ENCODE data around the gene SLMAP. TPM values are rescaled to one million over a fixed set of nuclear protein-coding genes. Genes with fewer than 3 reads are reported as not detected.
A peak's percentile ranks its signal among the peaks of the same experiment; 100 is the strongest.

Gene SLMAP
- total RNA-seq, 1 donor from 2014 or later = 71.4 TPM

DNA sequence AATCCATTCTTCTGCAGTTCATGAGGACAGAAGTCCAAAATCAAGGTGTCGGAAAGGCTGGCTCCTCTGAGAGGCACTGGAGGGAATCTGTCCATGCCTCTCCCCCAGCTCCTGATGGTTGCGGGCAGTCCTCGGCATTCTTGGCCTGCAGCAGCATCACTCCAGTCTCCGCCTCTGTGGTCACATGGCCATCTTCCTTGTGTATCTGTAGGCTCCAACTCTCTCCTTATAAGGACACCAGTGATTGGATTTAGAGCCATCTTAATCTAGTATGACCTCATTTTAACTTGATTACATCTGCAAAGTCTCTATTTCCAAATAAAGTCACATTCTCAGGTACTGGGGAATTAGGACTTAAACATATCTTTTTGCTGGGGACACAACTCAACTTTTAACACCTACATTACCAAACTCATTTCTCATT lies 196.1 kb downstream of the SLMAP start:
- DNase-seq (ENCODE audit: low read depth) (peak; percentile 98), FAIRE-seq (peak; percentile 90)
- H3K4me3 ChIP-seq (ENCODE audit: insufficient read depth, low read depth, low read length) = no peak overlapping the region
- no peaks in the 10 kb centered on the region for H3K79me2 ChIP-seq (ENCODE audit: insufficient read depth, low read length)
- no peak overlapping the region for H2AFZ ChIP-seq (ENCODE audit: low read depth, low read length)
- peaks cover 39% of the 10 kb centered on the region for H3K4me1 Mint-ChIP-seq (ENCODE audit: low read depth, unreplicated experiment)
- H3K9me3 Mint-ChIP-seq (ENCODE audit: unreplicated experiment) = no peaks in the 10 kb centered on the region
- H3K9ac ChIP-seq (ENCODE audit: low read length) = peak overlapping the region; percentile 61
- H3K36me3 Mint-ChIP-seq (ENCODE audit: low read depth, unreplicated experiment) = no peaks in the 10 kb centered on the region
- no peaks in the 10 kb centered on the region for H3K27me3 ChIP-seq (ENCODE audit: insufficient read depth, low read length)
- TF ChIP-seq EZH2 (IDR thresholded peaks at IDR 0.05; ENCODE audit: insufficient read depth, low read length) = no peak
- TF ChIP-seq, protein P1, sequence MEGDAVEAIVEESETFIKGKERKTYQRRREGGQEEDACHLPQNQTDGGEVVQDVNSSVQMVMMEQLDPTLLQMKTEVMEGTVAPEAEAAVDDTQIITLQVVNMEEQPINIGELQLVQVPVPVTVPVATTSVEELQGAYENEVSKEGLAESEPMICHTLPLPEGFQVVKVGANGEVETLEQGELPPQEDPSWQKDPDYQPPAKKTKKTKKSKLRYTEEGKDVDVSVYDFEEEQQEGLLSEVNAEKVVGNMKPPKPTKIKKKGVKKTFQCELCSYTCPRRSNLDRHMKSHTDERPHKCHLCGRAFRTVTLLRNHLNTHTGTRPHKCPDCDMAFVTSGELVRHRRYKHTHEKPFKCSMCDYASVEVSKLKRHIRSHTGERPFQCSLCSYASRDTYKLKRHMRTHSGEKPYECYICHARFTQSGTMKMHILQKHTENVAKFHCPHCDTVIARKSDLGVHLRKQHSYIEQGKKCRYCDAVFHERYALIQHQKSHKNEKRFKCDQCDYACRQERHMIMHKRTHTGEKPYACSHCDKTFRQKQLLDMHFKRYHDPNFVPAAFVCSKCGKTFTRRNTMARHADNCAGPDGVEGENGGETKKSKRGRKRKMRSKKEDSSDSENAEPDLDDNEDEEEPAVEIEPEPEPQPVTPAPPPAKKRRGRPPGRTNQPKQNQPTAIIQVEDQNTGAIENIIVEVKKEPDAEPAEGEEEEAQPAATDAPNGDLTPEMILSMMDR (IDR thresholded peaks at IDR 0.05; ENCODE audit: insufficient read depth, low read depth, low read length) = no peak
- peaks cover 46% of the 10 kb centered on the region for H3K4me1 ChIP-seq (ENCODE audit: insufficient read depth, low read length)
- no peaks in the 10 kb centered on the region for H3K36me3 ChIP-seq (ENCODE audit: insufficient read depth, low read length)
- H3K27me3 Mint-ChIP-seq (ENCODE audit: low read depth, unreplicated experiment) = no peaks in the 10 kb centered on the region
- H3K4me2 ChIP-seq (ENCODE audit: low read length) = peak overlapping the region; percentile 62
- H3K9me3 ChIP-seq (ENCODE audit: insufficient read depth, low read depth, low read length) = no peaks in the 10 kb centered on the region
- no peak overlapping the region for H3K4me3 Mint-ChIP-seq (ENCODE audit: unreplicated experiment)
- peak overlapping the region; percentile 80 for H3K27ac ChIP-seq (ENCODE audit: low read depth, low read length)
- no peaks in the 10 kb centered on the region for H4K20me1 ChIP-seq (ENCODE audit: insufficient read depth, low read length)
- H3K27ac Mint-ChIP-seq (ENCODE audit: unreplicated experiment) = peak overlapping the region; percentile 97

DNA sequence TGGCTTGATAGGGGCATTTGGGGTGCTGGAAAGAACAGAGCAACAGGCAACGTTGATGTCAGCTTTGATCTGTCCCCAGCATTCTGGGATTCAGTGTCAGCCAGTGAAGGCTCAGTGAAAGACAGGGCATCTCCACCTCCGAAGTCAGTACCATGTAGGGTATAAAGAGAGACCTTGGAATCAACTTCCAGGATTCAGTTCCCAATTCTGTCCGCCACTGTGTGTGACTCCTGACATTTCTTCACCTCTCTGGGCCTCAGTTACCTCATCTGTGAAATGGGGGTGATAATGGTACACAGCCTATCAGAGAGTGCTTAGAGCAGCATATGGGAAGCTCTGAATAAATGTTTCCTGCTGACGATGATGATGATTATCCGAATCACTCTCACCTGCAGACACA lies 196.5 kb downstream of the SLMAP start:
- Mint-ChIP-seq H3K27ac (ENCODE audit: unreplicated experiment) (peak overlapping the region; percentile 97), H3K36me3 (ENCODE audit: low read depth, unreplicated experiment) (no peaks in the 10 kb centered on the region), H3K4me3 (ENCODE audit: unreplicated experiment) (no peak overlapping the region), H3K4me1 (ENCODE audit: low read depth, unreplicated experiment) (peaks cover 39% of the 10 kb centered on the region), H3K27me3 (ENCODE audit: low read depth, unreplicated experiment) (no peaks in the 10 kb centered on the region), H3K9me3 (ENCODE audit: unreplicated experiment) (no peaks in the 10 kb centered on the region)
- no peak overlapping the region for H2AFZ ChIP-seq (ENCODE audit: low read depth, low read length)
- DNase-seq (ENCODE audit: low read depth) (no peak), FAIRE-seq (no peak)
- H3K79me2 ChIP-seq (ENCODE audit: insufficient read depth, low read length) = no peaks in the 10 kb centered on the region
- H3K4me1 ChIP-seq (ENCODE audit: insufficient read depth, low read length) = peaks cover 46% of the 10 kb centered on the region
- no peak for TF ChIP-seq EZH2 (IDR thresholded peaks at IDR 0.05; ENCODE audit: insufficient read depth, low read length)
- TF ChIP-seq, protein P1 (IDR thresholded peaks at IDR 0.05; ENCODE audit: insufficient read depth, low read depth, low read length) = no peak
- no peaks in the 10 kb centered on the region for H4K20me1 ChIP-seq (ENCODE audit: insufficient read depth, low read length)
- H3K4me3 ChIP-seq (ENCODE audit: insufficient read depth, low read depth, low read length) = no peak overlapping the region
- no peak overlapping the region for H3K4me2 ChIP-seq (ENCODE audit: low read length)
- H3K27ac ChIP-seq (ENCODE audit: low read depth, low read length) = peak overlapping the region; percentile 80
- H3K9me3 ChIP-seq (ENCODE audit: insufficient read depth, low read depth, low read length) = no peaks in the 10 kb centered on the region
- no peaks in the 10 kb centered on the region for H3K27me3 ChIP-seq (ENCODE audit: insufficient read depth, low read length)
- peak overlapping the region; percentile 12 for H3K9ac ChIP-seq (ENCODE audit: low read length)
- H3K36me3 ChIP-seq (ENCODE audit: insufficient read depth, low read length) = no peaks in the 10 kb centered on the region

DNA sequence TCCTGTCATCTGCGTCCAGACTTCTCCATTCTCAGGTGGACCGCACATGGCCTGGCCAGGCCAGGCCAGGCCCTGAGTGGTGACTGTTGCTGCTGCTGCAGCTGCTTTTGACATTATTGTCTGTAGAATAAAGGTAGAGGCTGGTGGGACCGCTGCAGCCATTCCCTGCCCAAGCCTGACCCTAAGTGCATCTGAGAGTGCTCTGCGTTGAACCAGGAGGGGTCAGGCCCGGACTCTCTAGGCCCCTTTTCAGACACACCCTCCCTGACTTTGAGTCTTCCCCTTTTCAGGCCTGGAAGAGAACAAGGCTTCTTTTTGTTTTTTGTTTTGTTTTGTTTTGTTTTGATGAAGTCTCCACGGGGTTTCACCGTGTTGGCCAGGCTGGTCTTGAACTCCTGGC lies 197.5 kb downstream of the SLMAP start:
- H3K27ac Mint-ChIP-seq (ENCODE audit: unreplicated experiment) = peak overlapping the region; percentile 18

More for the DNA sequence above, 197.5 kb downstream of the SLMAP start:
- peaks cover 34% of the 10 kb centered on the region for H3K4me1 Mint-ChIP-seq (ENCODE audit: low read depth, unreplicated experiment)
- H3K27me3 Mint-ChIP-seq (ENCODE audit: low read depth, unreplicated experiment) = no peaks in the 10 kb centered on the region
- no peak overlapping the region for H3K4me3 Mint-ChIP-seq (ENCODE audit: unreplicated experiment)
- Histone ChIP-seq H4K20me1 (ENCODE audit: insufficient read depth, low read length) (no peaks in the 10 kb centered on the region), H3K9me3 (ENCODE audit: insufficient read depth, low read depth, low read length) (no peaks in the 10 kb centered on the region), H3K27ac (ENCODE audit: low read depth, low read length) (no peak overlapping the region), H3K79me2 (ENCODE audit: insufficient read depth, low read length) (no peaks in the 10 kb centered on the region), H3K4me1 (ENCODE audit: insufficient read depth, low read length) (peaks cover 43% of the 10 kb centered on the region), H3K27me3 (ENCODE audit: insufficient read depth, low read length) (no peaks in the 10 kb centered on the region), H2AFZ (ENCODE audit: low read depth, low read length) (no peak overlapping the region), H3K9ac (ENCODE audit: low read length) (no peak overlapping the region), H3K4me3 (ENCODE audit: insufficient read depth, low read depth, low read length) (no peak overlapping the region), H3K36me3 (ENCODE audit: insufficient read depth, low read length) (no peaks in the 10 kb centered on the region), H3K4me2 (ENCODE audit: low read length) (no peak overlapping the region)
- no peaks in the 10 kb centered on the region for H3K36me3 Mint-ChIP-seq (ENCODE audit: low read depth, unreplicated experiment)
- DNase-seq (ENCODE audit: low read depth) (no peak), FAIRE-seq (no peak)
- H3K9me3 Mint-ChIP-seq (ENCODE audit: unreplicated experiment) = no peaks in the 10 kb centered on the region
- TF ChIP-seq, protein P1 (IDR thresholded peaks at IDR 0.05; ENCODE audit: insufficient read depth, low read depth, low read length) = no peak
- no peak for TF ChIP-seq EZH2 (IDR thresholded peaks at IDR 0.05; ENCODE audit: insufficient read depth, low read length)
